Duodenal mucosa (tissue), 2 donors: ENCODE data around the gene HUWE1.
"Not testable (repeated sequence)": the region's sequence is repeated elsewhere in the genome, so short reads cannot be mapped to it uniquely, and the experiment has no call there.

Source experiments
- H3K27ac ChIP-seq: one replicate; pipeline ENCODE4 v1.7.0; 2013; ENCODE audit warnings: low read depth, low read length
- H3K27me3 ChIP-seq, 2 donors: one replicate each; pipeline ENCODE4 v1.7.0; 2013; ENCODE audit warnings: low read length in 2 of 2, control low read depth in 1 of 2; ENCODE audit not compliant: insufficient read depth in 2 of 2, control insufficient read depth in 1 of 2
- H3K36me3 ChIP-seq, 2 donors: one replicate each; pipeline ENCODE4 v1.7.0; 2013; ENCODE audit warnings: low read length in 2 of 2, control low read depth in 1 of 2; ENCODE audit not compliant: insufficient read depth in 2 of 2, control insufficient read depth in 1 of 2
- H3K4me1 ChIP-seq, 2 donors: one replicate each; pipeline ENCODE4 v1.7.0; 2013; ENCODE audit warnings: low read length in 2 of 2, control low read depth in 1 of 2; ENCODE audit not compliant: insufficient read depth in 2 of 2, control insufficient read depth in 1 of 2
- H3K4me3 ChIP-seq, 2 donors: one replicate each; pipeline ENCODE4 v1.7.0; 2013; ENCODE audit warnings: low read length in 2 of 2, low read depth in 1 of 2
- H3K9ac ChIP-seq, 2 donors: one replicate each; pipeline ENCODE4 v1.7.0; 2013; ENCODE audit warnings: low read length in 2 of 2, low read depth in 1 of 2
- H3K9me3 ChIP-seq, 2 donors: one replicate each; pipeline ENCODE4 v1.7.0; 2013; ENCODE audit warnings: low read length in 2 of 2, control low read depth in 1 of 2; ENCODE audit not compliant: control insufficient read depth in 1 of 2

Gene HUWE1, protein sequence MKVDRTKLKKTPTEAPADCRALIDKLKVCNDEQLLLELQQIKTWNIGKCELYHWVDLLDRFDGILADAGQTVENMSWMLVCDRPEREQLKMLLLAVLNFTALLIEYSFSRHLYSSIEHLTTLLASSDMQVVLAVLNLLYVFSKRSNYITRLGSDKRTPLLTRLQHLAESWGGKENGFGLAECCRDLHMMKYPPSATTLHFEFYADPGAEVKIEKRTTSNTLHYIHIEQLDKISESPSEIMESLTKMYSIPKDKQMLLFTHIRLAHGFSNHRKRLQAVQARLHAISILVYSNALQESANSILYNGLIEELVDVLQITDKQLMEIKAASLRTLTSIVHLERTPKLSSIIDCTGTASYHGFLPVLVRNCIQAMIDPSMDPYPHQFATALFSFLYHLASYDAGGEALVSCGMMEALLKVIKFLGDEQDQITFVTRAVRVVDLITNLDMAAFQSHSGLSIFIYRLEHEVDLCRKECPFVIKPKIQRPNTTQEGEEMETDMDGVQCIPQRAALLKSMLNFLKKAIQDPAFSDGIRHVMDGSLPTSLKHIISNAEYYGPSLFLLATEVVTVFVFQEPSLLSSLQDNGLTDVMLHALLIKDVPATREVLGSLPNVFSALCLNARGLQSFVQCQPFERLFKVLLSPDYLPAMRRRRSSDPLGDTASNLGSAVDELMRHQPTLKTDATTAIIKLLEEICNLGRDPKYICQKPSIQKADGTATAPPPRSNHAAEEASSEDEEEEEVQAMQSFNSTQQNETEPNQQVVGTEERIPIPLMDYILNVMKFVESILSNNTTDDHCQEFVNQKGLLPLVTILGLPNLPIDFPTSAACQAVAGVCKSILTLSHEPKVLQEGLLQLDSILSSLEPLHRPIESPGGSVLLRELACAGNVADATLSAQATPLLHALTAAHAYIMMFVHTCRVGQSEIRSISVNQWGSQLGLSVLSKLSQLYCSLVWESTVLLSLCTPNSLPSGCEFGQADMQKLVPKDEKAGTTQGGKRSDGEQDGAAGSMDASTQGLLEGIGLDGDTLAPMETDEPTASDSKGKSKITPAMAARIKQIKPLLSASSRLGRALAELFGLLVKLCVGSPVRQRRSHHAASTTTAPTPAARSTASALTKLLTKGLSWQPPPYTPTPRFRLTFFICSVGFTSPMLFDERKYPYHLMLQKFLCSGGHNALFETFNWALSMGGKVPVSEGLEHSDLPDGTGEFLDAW (N-terminal part only)

DNA sequence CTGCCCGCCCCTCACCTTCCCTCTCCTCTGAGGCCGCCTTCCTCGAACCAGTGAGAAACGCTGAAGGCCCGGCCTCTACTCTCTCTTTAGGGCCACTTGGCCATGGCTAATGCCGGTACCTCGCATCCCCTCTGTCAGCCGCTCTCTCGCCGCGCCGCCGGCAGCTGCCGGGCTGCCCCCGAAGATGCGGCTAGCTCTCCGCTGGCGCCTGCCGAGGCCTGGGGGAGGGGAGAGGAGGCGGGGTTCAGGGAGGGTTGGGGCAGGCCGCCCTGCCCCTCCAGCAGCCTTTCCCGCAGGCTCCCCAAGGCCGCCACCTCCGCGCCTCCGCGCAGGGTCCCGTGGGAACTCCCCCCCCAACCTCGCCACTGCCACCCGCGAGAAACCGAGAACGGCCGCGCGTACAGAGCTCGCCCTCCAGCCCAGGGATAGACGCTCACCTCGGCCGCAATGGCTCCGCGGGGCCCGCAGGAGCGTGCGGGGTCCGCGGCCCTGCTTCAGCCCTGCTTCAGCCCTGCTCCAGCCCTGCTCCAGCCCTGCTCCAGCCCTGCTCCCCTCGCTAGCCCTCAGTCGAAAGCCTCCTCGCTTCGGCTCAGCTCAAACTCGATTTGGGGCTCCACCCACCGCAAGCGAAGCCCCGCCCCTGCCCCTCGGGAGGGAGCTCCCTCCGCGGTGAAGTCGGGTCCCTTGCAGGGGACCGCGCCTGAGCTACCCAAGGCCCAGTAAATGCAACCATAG is at the start of gene HUWE1:
Gene HUWE1 (minus strand): TSS at position 569 of the 735 bp plus-strand sequence. CDS start 32,612 bp downstream, outside the sequence.
- Histone ChIP-seq H3K9me3 (no peaks in the 10 kb centered on the region), H3K36me3 (peaks cover 4% of the 10 kb centered on the region in 2 donors), H3K4me1 (peaks cover 4 to 9% of the 10 kb centered on the region in 2 donors), H3K4me3 (peak within 1 kb of the TSS; percentile 83 to 89), H3K9ac (peak within 1 kb of the TSS; percentile 70), H3K27me3 (no peaks in the 10 kb centered on the region), H3K27ac (peak within 1 kb of the TSS; percentile 70)

DNA sequence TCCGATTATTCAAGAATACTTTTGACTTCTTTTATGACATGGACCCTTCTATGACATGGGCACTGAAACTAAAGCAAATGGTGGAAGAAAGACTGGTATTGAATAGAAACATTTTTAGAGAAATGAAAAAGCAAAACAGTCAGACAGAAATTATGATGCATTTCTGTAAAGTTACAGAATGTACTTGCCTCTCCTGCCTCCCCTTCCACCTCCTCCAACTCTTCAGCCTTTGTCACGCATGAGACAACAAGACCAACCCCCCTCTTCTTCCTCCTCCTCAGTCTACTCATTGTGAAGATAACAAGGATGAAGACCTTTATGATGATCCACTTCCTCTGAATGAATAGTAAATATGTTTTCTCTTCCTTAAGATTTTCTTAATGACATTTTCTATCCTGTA is 46.3 kb upstream of the HUWE1 start:
- no peaks in the 10 kb centered on the region for H3K4me1 ChIP-seq
- H3K4me3 ChIP-seq: no peak overlapping the region
- H3K27ac ChIP-seq: no peak overlapping the region
- no peaks in the 10 kb centered on the region for H3K9me3 ChIP-seq
- H3K36me3 ChIP-seq: no peaks in the 10 kb centered on the region
- no peaks in the 10 kb centered on the region for H3K27me3 ChIP-seq
- no peak overlapping the region for H3K9ac ChIP-seq

DNA sequence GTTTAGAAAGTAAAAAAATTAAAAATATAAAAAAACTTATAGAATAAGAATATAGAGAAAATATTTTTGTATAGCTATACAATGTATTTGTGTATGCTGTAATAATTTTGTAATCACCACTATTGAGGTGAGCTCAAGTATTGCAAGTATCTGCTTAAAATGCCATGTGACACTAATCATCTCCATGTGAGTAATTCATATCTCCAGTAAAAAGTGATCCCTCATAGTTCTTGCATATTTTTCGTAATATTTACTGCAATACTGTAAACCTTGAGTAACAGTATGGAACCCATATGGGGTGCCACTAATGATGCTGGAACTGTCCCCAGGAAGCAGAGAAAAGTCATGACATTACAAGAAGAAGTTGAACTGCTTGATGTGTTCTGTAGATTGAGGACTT is 43.2 kb upstream of the HUWE1 start:
- H3K36me3 ChIP-seq: no peaks in the 10 kb centered on the region

DNA sequence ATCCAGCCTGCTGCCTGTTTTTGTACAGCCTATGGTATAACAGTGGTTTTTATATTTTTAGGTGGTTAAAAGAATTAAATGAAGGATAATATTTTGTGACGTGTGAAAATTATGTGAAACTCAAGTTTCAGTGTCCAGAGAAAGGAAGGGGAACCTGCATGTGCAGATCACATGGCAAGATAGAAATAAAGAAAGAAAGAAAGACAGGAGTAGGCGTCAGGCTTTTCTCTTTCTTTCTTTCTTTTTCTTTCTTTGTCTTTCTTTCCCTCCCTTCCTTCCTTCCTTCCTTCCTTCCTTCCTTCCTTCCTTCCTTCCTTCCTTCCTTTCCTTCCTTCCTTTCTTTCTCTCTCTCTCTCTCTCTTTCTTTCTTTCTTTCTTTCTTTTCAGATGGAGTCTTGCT is 42.0 kb upstream of the HUWE1 start:
- Histone ChIP-seq H3K27ac (no peak overlapping the region), H3K9ac (no peak overlapping the region), H3K4me3 (no peak overlapping the region), H3K4me1 (no peaks in the 10 kb centered on the region), H3K9me3 (no peaks in the 10 kb centered on the region), H3K27me3 (no peaks in the 10 kb centered on the region), H3K36me3 (no peaks in the 10 kb centered on the region)

More for the DNA sequence above, 43.2 kb upstream of the HUWE1 start:
- H3K9me3 ChIP-seq: no peaks in the 10 kb centered on the region
- no peak overlapping the region for H3K4me3 ChIP-seq
- no peak overlapping the region for H3K9ac ChIP-seq
- no peak overlapping the region for H3K27ac ChIP-seq
- H3K27me3 ChIP-seq: no peaks in the 10 kb centered on the region
- no peaks in the 10 kb centered on the region for H3K4me1 ChIP-seq

DNA sequence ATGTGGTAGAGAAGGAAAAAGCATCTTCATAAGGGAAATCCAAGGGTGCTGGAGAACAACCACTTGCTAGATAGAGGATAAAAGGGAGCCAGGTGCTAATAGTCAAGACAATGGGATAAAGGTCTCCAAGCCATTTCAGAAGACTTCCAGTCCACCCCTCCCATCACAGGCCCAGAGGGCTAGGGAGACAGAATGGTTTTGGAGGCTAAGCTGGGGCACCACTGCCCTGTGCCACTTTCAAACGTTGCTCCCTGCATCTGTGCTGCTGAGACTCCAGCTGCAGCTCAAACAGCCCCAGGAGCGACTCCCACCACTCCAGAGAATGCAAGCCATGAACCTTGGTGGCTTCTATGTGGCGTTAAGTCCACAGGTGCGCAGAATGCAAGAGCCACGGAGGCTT is 38.4 kb upstream of the HUWE1 start:
- H3K27ac ChIP-seq: no peak overlapping the region
- no peak overlapping the region for H3K9ac ChIP-seq
- H3K36me3 ChIP-seq: no peaks in the 10 kb centered on the region
- no peaks in the 10 kb centered on the region for H3K27me3 ChIP-seq
- H3K9me3 ChIP-seq: no peaks in the 10 kb centered on the region
- no peaks in the 10 kb centered on the region for H3K4me1 ChIP-seq
- H3K4me3 ChIP-seq: no peak overlapping the region

DNA sequence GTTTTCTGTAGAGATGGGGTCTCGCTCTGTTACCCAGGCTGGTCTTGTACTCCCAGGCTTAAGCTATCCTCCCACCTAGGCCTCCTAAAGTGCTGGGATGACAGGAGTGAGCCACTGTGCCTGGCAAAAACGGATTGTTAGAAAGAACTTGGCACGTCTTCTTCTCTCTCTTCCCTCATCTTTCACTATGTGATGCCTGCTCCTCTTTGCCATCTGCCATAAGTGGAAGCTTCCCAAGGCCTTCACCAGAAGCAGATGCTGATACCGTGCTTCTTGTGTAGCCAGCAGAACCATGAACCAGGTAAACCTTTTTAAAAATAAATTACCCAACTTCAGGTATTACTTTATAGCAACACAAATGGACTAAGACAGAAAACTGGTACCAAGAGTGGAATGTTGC is 36.9 kb upstream of the HUWE1 start:
- Histone ChIP-seq H3K36me3 (no peaks in the 10 kb centered on the region), H3K27ac (no peak overlapping the region), H3K27me3 (no peaks in the 10 kb centered on the region), H3K4me1 (no peaks in the 10 kb centered on the region), H3K9me3 (no peaks in the 10 kb centered on the region), H3K9ac (no peak overlapping the region), H3K4me3 (no peak overlapping the region)

DNA sequence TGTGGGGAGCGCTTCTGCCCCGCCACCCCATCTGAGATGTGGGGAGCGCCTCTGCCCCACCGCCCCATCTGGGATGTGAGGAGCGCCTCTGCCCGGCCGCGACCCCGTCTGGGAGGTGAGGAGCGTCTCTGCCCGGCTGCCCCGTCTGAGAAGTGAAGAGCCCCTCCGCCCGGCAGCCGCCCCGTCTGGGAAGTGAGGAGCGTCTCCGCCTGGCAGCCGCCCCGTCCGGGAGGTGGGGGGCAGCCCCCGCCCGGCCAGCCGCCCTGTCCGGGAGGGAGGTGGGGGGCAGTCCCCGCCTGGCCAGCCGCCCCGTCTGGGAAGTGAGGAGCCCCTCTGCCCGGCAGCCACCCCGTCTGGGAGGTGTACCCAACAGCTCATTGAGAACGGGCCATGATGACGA is 35.1 kb upstream of the HUWE1 start:
- not testable (repeated sequence) for H3K9me3 ChIP-seq

DNA sequence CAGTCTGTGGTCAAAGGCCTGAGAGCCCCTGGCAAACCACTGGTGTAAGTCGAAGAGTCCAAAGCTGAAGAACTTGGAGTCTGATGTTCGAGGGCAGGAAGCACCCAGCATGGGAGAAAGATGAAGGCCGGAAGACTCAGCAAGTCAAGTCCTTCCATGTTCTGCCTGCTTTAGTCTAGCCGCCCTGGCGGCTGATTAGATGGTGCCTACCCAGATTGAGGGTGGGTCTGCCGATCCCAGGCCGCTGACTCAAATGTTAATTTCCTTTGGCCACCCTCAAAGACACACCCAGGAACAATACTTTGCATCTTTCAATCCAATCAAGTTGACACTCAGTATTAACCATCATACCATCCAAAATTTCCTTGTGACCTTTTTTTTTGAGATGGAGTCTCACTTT is 33.1 kb upstream of the HUWE1 start:
- not testable (repeated sequence) for H3K9ac ChIP-seq, H3K27ac ChIP-seq, H3K36me3 ChIP-seq, H3K9me3 ChIP-seq, H3K4me3 ChIP-seq, H3K4me1 ChIP-seq, H3K27me3 ChIP-seq

More for the DNA sequence above, 35.1 kb upstream of the HUWE1 start:
- not testable (repeated sequence) for H3K36me3 ChIP-seq, H3K27ac ChIP-seq, H3K4me1 ChIP-seq, H3K9ac ChIP-seq, H3K27me3 ChIP-seq, H3K4me3 ChIP-seq

DNA sequence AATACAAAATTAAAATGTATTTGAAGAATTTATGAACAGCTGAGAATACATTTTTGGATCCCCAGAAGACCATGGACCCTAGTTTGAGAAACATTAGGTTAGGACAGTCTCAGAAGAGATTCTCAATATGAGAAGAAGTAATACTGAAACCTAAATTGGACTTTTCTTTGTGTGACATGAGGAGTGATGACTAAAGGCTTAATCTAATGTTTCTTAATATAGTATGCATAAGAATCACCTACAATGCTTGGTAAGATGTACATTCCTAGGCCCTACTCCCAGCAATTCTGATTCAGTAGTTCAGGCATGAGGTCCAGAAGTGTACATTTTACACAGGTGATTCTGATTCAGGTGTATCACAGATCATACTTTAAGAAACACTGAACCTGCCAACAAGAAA is 31.6 kb upstream of the HUWE1 start:
- Histone ChIP-seq H3K36me3 (no peaks in the 10 kb centered on the region), H3K27me3 (no peaks in the 10 kb centered on the region), H3K27ac (no peak overlapping the region), H3K9me3 (no peaks in the 10 kb centered on the region), H3K4me3 (no peak overlapping the region), H3K4me1 (peaks cover 0 to 5% of the 10 kb centered on the region in 2 donors), H3K9ac (no peak overlapping the region)
